NT2/D1 (cell line): ENCODE data around the gene CUL9.

Source experiments
- SUZ12 ChIP-seq: IDR thresholded peaks from 2 replicates; pipeline ENCODE4 v1.6.1; 2011; ENCODE audit not compliant: insufficient read length, insufficient read depth; ENCODE audit errors: extremely low read depth
- YY1 ChIP-seq: IDR thresholded peaks from 2 replicates; pipeline ENCODE4 v1.6.1; 2011; ENCODE audit not compliant: insufficient read length, insufficient read depth
- ZNF274 ChIP-seq: IDR thresholded peaks from 2 replicates; pipeline ENCODE4 v1.6.1; 2011; ENCODE audit warnings: mild to moderate bottlenecking, low read depth, low read length

DNA sequence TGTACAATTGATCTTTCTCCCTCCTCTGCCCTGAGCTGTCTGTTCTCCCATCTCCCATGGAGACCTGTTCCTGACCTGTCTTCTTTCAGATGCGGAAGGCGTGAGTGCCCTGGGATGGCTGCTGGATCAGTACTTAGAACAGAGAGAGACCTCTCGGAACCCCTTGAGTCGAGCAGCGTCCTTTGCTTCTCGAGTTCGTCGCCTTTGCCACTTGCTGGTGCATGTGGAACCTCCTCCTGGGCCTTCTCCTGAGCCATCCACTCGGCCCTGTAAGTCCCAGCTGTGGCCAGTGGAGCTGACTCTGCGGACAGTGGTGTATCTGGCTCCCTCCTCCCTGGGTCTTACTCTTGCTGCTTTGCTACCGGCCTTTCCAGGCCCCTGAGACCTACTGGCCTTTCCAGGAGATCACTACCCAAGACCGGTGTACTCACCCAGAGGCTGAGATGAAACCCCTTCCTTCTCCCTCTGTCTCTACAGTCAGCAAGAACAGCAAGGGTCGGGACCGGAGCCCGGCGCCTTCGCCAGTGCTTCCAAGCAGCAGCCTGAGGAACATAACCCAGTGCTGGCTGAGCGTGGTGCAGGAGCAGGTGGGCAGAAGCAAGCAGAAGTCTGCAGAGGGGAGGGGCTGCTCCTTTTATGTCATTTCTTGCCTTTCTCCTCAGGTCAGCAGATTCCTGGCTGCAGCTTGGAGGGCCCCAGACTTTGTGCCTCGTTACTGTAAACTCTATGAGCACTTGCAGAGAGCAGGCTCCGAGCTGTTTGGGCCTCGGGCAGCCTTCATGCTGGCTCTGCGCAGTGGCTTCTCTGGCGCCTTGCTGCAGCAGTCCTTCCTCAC is 22.5 kb downstream of the CUL9 start:
- TF ChIP-seq YY1 (no peak), ZNF274 (no peak), SUZ12 (no peak)
